ENCODE data around the gene CD52.

DNA sequence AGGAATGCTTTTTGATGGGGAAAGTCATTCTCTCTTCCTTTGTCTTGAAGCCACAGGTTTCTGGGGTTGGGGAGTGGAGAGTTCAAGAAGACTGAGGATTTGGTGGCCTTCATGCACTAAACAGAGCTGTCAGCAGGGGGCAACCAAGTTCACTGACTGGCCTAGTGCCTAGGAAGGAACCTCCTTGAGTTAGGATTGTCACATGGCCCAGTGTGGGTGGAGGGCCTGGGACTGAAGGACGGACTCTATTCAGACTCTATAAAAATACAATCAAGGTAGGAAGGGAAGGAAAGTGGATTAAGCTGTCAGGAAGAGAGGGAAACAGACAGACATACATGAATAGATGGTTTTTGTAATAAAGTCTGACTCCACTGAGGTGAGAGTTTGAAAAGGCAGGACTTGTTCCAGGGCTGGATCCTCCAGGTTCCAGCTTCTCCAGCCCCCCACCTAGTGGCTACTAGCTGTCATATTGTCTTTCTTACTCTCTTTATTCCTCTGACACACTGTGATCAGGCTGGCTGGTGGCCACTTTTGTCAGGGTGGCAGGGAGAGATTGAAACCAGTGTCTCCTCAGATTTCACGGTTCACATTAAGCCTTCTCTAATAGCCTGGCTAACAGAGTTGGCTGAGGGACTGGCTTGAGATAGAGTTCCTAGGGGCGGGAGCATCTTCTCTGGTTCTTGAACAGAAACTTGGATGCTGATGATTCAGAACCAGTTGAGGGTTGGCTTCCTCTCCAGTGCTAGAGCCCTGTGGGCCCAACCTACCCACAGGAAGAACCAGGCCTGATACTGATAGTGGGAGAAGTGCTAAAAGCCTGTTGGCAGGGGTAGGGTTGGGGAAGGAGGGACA lies 42.0 kb upstream of the CD52 start:
- TF ChIP-seq, protein P1, sequence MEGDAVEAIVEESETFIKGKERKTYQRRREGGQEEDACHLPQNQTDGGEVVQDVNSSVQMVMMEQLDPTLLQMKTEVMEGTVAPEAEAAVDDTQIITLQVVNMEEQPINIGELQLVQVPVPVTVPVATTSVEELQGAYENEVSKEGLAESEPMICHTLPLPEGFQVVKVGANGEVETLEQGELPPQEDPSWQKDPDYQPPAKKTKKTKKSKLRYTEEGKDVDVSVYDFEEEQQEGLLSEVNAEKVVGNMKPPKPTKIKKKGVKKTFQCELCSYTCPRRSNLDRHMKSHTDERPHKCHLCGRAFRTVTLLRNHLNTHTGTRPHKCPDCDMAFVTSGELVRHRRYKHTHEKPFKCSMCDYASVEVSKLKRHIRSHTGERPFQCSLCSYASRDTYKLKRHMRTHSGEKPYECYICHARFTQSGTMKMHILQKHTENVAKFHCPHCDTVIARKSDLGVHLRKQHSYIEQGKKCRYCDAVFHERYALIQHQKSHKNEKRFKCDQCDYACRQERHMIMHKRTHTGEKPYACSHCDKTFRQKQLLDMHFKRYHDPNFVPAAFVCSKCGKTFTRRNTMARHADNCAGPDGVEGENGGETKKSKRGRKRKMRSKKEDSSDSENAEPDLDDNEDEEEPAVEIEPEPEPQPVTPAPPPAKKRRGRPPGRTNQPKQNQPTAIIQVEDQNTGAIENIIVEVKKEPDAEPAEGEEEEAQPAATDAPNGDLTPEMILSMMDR (IDR thresholded peaks at IDR 0.05): peak; percentile 84 to 88 (median 87)
- TF ChIP-seq POLR2A (IDR thresholded peaks at IDR 0.05): no peak

All from testis (tissue), 2 donors.